HUES64 (cell line): Measurements from ENCODE around the gene OLFM3.

Experiments
- H3K27ac ChIP-seq: 2 replicates; pipeline ENCODE4 v1.7.0; 2013; ENCODE audit warnings: low read depth, low read length, inconsistent platforms
- H3K27me3 ChIP-seq: 2 replicates; pipeline ENCODE4 v1.6.1; 2013; ENCODE audit warnings: mild to moderate bottlenecking, low read length; ENCODE audit not compliant: insufficient read depth
- H3K36me3 ChIP-seq: 2 replicates; pipeline ENCODE4 v1.6.1; 2013; ENCODE audit warnings: mild to moderate bottlenecking, low read length; ENCODE audit not compliant: insufficient read depth
- H3K4me1 ChIP-seq: 2 replicates; pipeline ENCODE4 v1.6.1; 2013; ENCODE audit warnings: mild to moderate bottlenecking, low read length, moderate library complexity; ENCODE audit not compliant: insufficient read depth
- H3K4me3 ChIP-seq: 2 replicates; pipeline ENCODE4 v1.5.1; 2013; ENCODE audit warnings: mild to moderate bottlenecking, low read length, moderate library complexity
- H3K9ac ChIP-seq: 2 replicates; pipeline ENCODE4 v1.6.1; 2013; ENCODE audit warnings: mild to moderate bottlenecking, low read depth, low read length
- H3K9me3 ChIP-seq: 2 replicates; pipeline ENCODE4 v1.6.1; 2013; ENCODE audit warnings: low read depth, low read length; ENCODE audit not compliant: insufficient read depth
- WGBS: fragments of 150-250, 120-280 bp; methylation state at CpG from one replicate; pipeline ENCODE4 v1.1.7; 2013; ENCODE audit warnings: missing lambda C conversion rate; 5-methylcytosine and 5-hydroxymethylcytosine counted together

OLFM3 gene

GRCh38 chr1:101976161-101976560 lies 20.6 kb downstream of the OLFM3 start:
- Histone ChIP-seq H3K9ac (no peak overlapping the region), H3K27ac (no peak overlapping the region), H3K36me3 (no peaks in the 10 kb centered on the region), H3K4me3 (no peak overlapping the region), H3K9me3 (no peaks in the 10 kb centered on the region), H3K27me3 (no peaks in the 10 kb centered on the region), H3K4me1 (peaks cover 7% of the 10 kb centered on the region)
- 92% methylated on average over 1 of the region's 3 CpGs for WGBS

- Histone ChIP-seq H3K4me1 (peaks cover 7% of the 10 kb centered on the region), H3K9ac (no peak overlapping the region), H3K27me3 (no peaks in the 10 kb centered on the region), H3K36me3 (no peaks in the 10 kb centered on the region), H3K4me3 (no peak overlapping the region), H3K27ac (no peak overlapping the region), H3K9me3 (no peaks in the 10 kb centered on the region)
- 75% methylated on average over 1 of the region's 3 CpGs for WGBS
These were observed 21.4 kb downstream of the OLFM3 start for GRCh38 chr1:101975371-101975770.

- 96% methylated on average over 2 of the region's 3 CpGs for WGBS
- H3K27me3 ChIP-seq: no peaks in the 10 kb centered on the region
- peaks cover 7% of the 10 kb centered on the region for H3K4me1 ChIP-seq
- no peak overlapping the region for H3K4me3 ChIP-seq
- no peaks in the 10 kb centered on the region for H3K36me3 ChIP-seq
- no peaks in the 10 kb centered on the region for H3K9me3 ChIP-seq
- no peak overlapping the region for H3K27ac ChIP-seq
- no peak overlapping the region for H3K9ac ChIP-seq
These were observed 22.0 kb downstream of the OLFM3 start for GRCh38 chr1:101974599-101975274.

- Histone ChIP-seq H3K9me3 (no peaks in the 10 kb centered on the region), H3K4me1 (peaks cover 13% of the 10 kb centered on the region), H3K36me3 (no peaks in the 10 kb centered on the region), H3K27me3 (no peaks in the 10 kb centered on the region), H3K27ac (no peak overlapping the region), H3K4me3 (no peak overlapping the region), H3K9ac (no peak overlapping the region)
- WGBS: 97% methylated on average over 1 of the region's 1 CpG
These were observed 25.4 kb downstream of the OLFM3 start for GRCh38 chr1:101971304-101971703.

GRCh38 chr1:101967871-101968270 lies 28.9 kb downstream of the OLFM3 start:
- 96% methylated on average over 3 of the region's 4 CpGs for WGBS
- H3K4me3 ChIP-seq: no peak overlapping the region
- no peak overlapping the region for H3K9ac ChIP-seq

GRCh38 chr1:101965341-101965740 lies 31.4 kb downstream of the OLFM3 start:
- Histone ChIP-seq H3K36me3 (no peaks in the 10 kb centered on the region), H3K27me3 (no peaks in the 10 kb centered on the region), H3K4me1 (peaks cover 6% of the 10 kb centered on the region; the same call in 1 of the 2 replicates), H3K4me3 (no peak overlapping the region), H3K27ac (no peak overlapping the region), H3K9me3 (no peaks in the 10 kb centered on the region), H3K9ac (no peak overlapping the region)
- WGBS: 91% methylated on average over 1 of the region's 2 CpGs

More at GRCh38 chr1:101967871-101968270, 28.9 kb downstream of the OLFM3 start:
- no peak overlapping the region for H3K27ac ChIP-seq
- H3K27me3 ChIP-seq: no peaks in the 10 kb centered on the region
- H3K9me3 ChIP-seq: no peaks in the 10 kb centered on the region
- H3K4me1 ChIP-seq: peaks cover 6% of the 10 kb centered on the region; the same call in 1 of the 2 replicates
- no peaks in the 10 kb centered on the region for H3K36me3 ChIP-seq

- no peak overlapping the region for H3K27ac ChIP-seq
- peaks cover 6% of the 10 kb centered on the region; the same call in 1 of the 2 replicates for H3K4me1 ChIP-seq
- H3K27me3 ChIP-seq: no peaks in the 10 kb centered on the region
- WGBS: 0% methylated on average over 1 of the region's 1 CpG
- no peaks in the 10 kb centered on the region for H3K9me3 ChIP-seq
- no peak overlapping the region for H3K9ac ChIP-seq
- H3K36me3 ChIP-seq: no peaks in the 10 kb centered on the region
- H3K4me3 ChIP-seq: no peak overlapping the region
These were observed 32.0 kb downstream of the OLFM3 start for GRCh38 chr1:101964708-101965107.

- Histone ChIP-seq H3K27me3 (no peaks in the 10 kb centered on the region), H3K4me3 (no peak overlapping the region), H3K36me3 (no peaks in the 10 kb centered on the region), H3K4me1 (no peaks in the 10 kb centered on the region), H3K9me3 (no peaks in the 10 kb centered on the region), H3K27ac (no peak overlapping the region), H3K9ac (no peak overlapping the region)
- 76% methylated on average over 2 of the region's 2 CpGs for WGBS
These were observed 36.6 kb downstream of the OLFM3 start for GRCh38 chr1:101960142-101960541.

- Histone ChIP-seq H3K36me3 (no peaks in the 10 kb centered on the region), H3K9ac (no peak overlapping the region), H3K27ac (no peak overlapping the region), H3K27me3 (no peaks in the 10 kb centered on the region), H3K4me3 (no peak overlapping the region), H3K4me1 (no peaks in the 10 kb centered on the region), H3K9me3 (no peaks in the 10 kb centered on the region)
- WGBS: 93% methylated on average over 2 of the region's 3 CpGs
These were observed 37.3 kb downstream of the OLFM3 start for GRCh38 chr1:101959456-101959855.

- Histone ChIP-seq H3K9ac (no peak overlapping the region), H3K36me3 (no peaks in the 10 kb centered on the region), H3K27me3 (no peaks in the 10 kb centered on the region), H3K9me3 (no peaks in the 10 kb centered on the region), H3K4me3 (no peak overlapping the region), H3K4me1 (no peaks in the 10 kb centered on the region), H3K27ac (no peak overlapping the region)
These were observed 39.0 kb downstream of the OLFM3 start for GRCh38 chr1:101957771-101958170.

- Histone ChIP-seq H3K9ac (no peak overlapping the region), H3K27ac (no peak overlapping the region), H3K4me3 (no peak overlapping the region), H3K36me3 (no peaks in the 10 kb centered on the region), H3K4me1 (no peaks in the 10 kb centered on the region), H3K27me3 (no peaks in the 10 kb centered on the region), H3K9me3 (no peaks in the 10 kb centered on the region)
- WGBS: 93% methylated on average over 1 of the region's 1 CpG
These were observed 43.1 kb downstream of the OLFM3 start for GRCh38 chr1:101953623-101954022.

GRCh38 chr1:101945884-101946283 lies 50.8 kb downstream of the OLFM3 start:
- Histone ChIP-seq H3K27ac (no peak overlapping the region), H3K36me3 (no peaks in the 10 kb centered on the region), H3K4me1 (no peaks in the 10 kb centered on the region), H3K9me3 (no peaks in the 10 kb centered on the region), H3K27me3 (no peaks in the 10 kb centered on the region), H3K4me3 (no peak overlapping the region), H3K9ac (no peak overlapping the region)
- WGBS: 94% methylated on average over 1 of the region's 1 CpG
